ENCODE data around the gene MMRN2. TPM values are rescaled to one million over a fixed set of nuclear protein-coding genes. Genes with fewer than 3 reads are reported as not detected.

Gene MMRN2
- total and polyA plus RNA-seq, 2 of the 8 experiments (the other 6 are each of a cell fraction or from before 2014, with no cell fraction given) = 1.2 TPM

DNA sequence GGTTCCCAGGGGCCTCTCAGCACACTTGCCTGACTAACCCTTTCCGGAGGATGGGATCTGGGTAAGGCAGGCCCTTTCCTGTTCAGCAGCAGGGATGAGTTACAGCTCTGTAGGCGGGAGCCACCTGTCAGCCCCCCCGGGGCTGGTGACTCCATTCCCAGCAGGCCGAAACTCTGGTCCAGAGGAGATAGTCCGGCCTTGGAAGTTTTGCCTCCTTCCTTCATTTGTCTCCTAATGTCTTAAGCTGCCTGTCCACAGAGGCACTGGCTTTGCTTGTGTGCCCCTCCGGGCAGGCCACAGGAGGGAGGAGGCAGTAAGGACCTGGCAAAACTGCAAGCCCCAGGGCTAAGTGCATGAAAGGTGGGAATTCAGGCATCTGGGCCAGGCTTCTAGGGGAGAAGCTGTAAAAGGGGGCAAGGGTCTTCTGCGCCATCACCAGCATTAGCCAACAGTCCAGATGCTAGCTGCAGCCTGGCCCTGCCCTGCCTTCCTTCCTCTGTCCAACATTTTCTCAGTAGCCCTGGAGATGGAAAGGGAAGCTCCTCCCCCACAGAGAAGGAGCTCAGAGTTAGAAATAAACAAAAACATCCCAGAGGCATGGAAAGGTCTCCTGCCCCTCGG lies 12.1 kb upstream of the MMRN2 start (continued):
- TF ChIP-seq EP300 (IDR thresholded peaks at IDR 0.05; ENCODE audit: borderline replicate concordance in 1 of 2, low read depth in 2 of 2, low read length in 2 of 2) = no peak
- no peak for TF ChIP-seq KDM4A (IDR thresholded peaks at IDR 0.05; ENCODE audit: low read depth, low read length, severe bottlenecking)
- no peak for TF ChIP-seq SRF (IDR thresholded peaks at IDR 0.05; ENCODE audit: low read depth, low read length)
- TF ChIP-seq SP4 (IDR thresholded peaks at IDR 0.05; ENCODE audit: low read length) = no peak
- no peak for TF ChIP-seq HDAC2 (IDR thresholded peaks at IDR 0.05; ENCODE audit: borderline replicate concordance in 1 of 2, low read depth in 2 of 2, low read length in 2 of 2)
